Upper lobe of left lung (tissue), 4 donors: ENCODE results near the gene CCDC57.

Experiments
- CTCF ChIP-seq, 6 experiments: fragments of 450-650 bp in 4 of 6; fragments of 200-600 bp in 2 of 6; sonication (generic) in 2 of 6; IDR thresholded peaks; one replicate each; pipeline ENCODE4 v1.5.1; 2016 to 2019; ENCODE audit warnings: antibody characterized with exemption in 6 of 6
- EP300 ChIP-seq, 4 donors: sonication (generic); formaldehyde crosslinking; IDR thresholded peaks; one replicate each; pipeline ENCODE4 v1.5.1; 2017; ENCODE audit warnings: antibody characterized with exemption in 4 of 4, control low read depth in 2 of 4
- POLR2A ChIP-seq, 4 donors: fragments of 450-650 bp; IDR thresholded peaks; one replicate each; pipeline ENCODE4 v1.5.1; 2016 to 2017; ENCODE audit warnings: antibody characterized with exemption in 4 of 4, mild to moderate bottlenecking in 2 of 4
- POLR2AphosphoS5 ChIP-seq, 2 donors: sonication (generic); formaldehyde crosslinking; IDR thresholded peaks; one replicate each; pipeline ENCODE4 v1.5.1; 2017; ENCODE audit warnings: antibody characterized with exemption in 2 of 2

GRCh38 chr17:82231312-82231561, 18.6 kb upstream of the CCDC57 start:
- TF ChIP-seq CTCF (IDR thresholded peaks at IDR 0.05) (no peak), POLR2A (IDR thresholded peaks at IDR 0.05) (no peak), POLR2AphosphoS5 (IDR thresholded peaks at IDR 0.05) (no peak), EP300 (IDR thresholded peaks at IDR 0.05) (no peak)
